Activated CD4-positive, alpha-beta T cell treated with anti-CD3 and anti-CD28 coated beads for 48 hours (primary cell): ENCODE results near the gene ITGA3.

ENCODE experiments used
- DNase-seq: peaks from one replicate; pipeline ENCODE4 v3.0.0-alpha.2; 2020

ITGA3 gene

GRCh38 chr17:50075446-50076032 lies 19.6 kb downstream of the ITGA3 start:
- no peak for DNase-seq

- no peak for DNase-seq
These were observed 20.3 kb downstream of the ITGA3 start for GRCh38 chr17:50076221-50076590.

- DNase-seq: no peak
These were observed 20.8 kb downstream of the ITGA3 start for GRCh38 chr17:50076591-50077235.

GRCh38 chr17:50078430-50078829 lies 22.5 kb downstream of the ITGA3 start:
- DNase-seq: no peak

GRCh38 chr17:50079334-50080095 lies 23.6 kb downstream of the ITGA3 start:
- DNase-seq: peak; percentile 54

- no peak for DNase-seq
These were observed 24.2 kb downstream of the ITGA3 start for GRCh38 chr17:50080096-50080480.

- no peak for DNase-seq
These were observed 24.9 kb downstream of the ITGA3 start for GRCh38 chr17:50080827-50081226.

- no peak for DNase-seq
These were observed 25.8 kb downstream of the ITGA3 start for GRCh38 chr17:50081757-50082156.

GRCh38 chr17:50087246-50087911 lies 31.5 kb downstream of the ITGA3 start:
- DNase-seq: peak; percentile 83

GRCh38 chr17:50087912-50088405 lies 32.0 kb downstream of the ITGA3 start:
- DNase-seq: no peak

- DNase-seq: no peak
These were observed 33.3 kb downstream of the ITGA3 start for GRCh38 chr17:50088952-50089825.

GRCh38 chr17:50090071-50090470 lies 34.2 kb downstream of the ITGA3 start:
- no peak for DNase-seq

GRCh38 chr17:50090971-50091917 lies 35.3 kb downstream of the ITGA3 start:
- no peak for DNase-seq

GRCh38 chr17:50091918-50092285 lies 36.0 kb downstream of the ITGA3 start:
- DNase-seq: no peak

- no peak for DNase-seq
These were observed 37.3 kb downstream of the ITGA3 start for GRCh38 chr17:50093246-50093645.

- DNase-seq: no peak
These were observed 37.9 kb downstream of the ITGA3 start for GRCh38 chr17:50093807-50094206.

GRCh38 chr17:50094243-50094752 lies 38.4 kb downstream of the ITGA3 start:
- peak; percentile 94 for DNase-seq

GRCh38 chr17:50094753-50095619 lies 39.1 kb downstream of the ITGA3 start, which contains the start of gene PDK2:
Gene PDK2 (plus strand): TSS chr17:50095351. CDS start chr17:50095436, 85 bp downstream.
- peak; percentile 96 for DNase-seq

GRCh38 chr17:50095626-50096037 lies 39.7 kb downstream of the ITGA3 start:
- no peak for DNase-seq

- DNase-seq: no peak
These were observed 40.2 kb downstream of the ITGA3 start for GRCh38 chr17:50096092-50096491.
